H9 (cell line): ENCODE data around the gene PLXNA2. TPM values are rescaled to one million over a fixed set of nuclear protein-coding genes. Genes with fewer than 3 reads are reported as not detected.

Experiments used
- DNase-seq: peaks from one replicate; pipeline ENCODE4 v3.0.0-alpha.2; 2017
- H2AFZ ChIP-seq: one replicate; pipeline ENCODE4 v1.6.1; 2013; ENCODE audit warnings: mild to moderate bottlenecking, low read length, control low read depth, moderate library complexity
- H2AK5ac ChIP-seq: 2 replicates; pipeline ENCODE4 v1.6.1; 2013; ENCODE audit warnings: low read length, control low read depth, mixed read lengths; ENCODE audit not compliant: insufficient read length
- H2BK120ac ChIP-seq: one replicate; pipeline ENCODE4 v1.6.1; 2013; ENCODE audit warnings: low read depth, mild to moderate bottlenecking, low read length, control low read depth, inconsistent platforms; ENCODE audit not compliant: poor library complexity, severe bottlenecking
- H2BK12ac ChIP-seq: 2 replicates; pipeline ENCODE4 v1.6.1; 2013; ENCODE audit warnings: low read length, control low read depth, mixed read lengths, low read depth; ENCODE audit not compliant: insufficient read length
- H2BK15ac ChIP-seq: 2 replicates; pipeline ENCODE4 v1.6.1; 2013; ENCODE audit warnings: low read depth, low read length, control low read depth
- H2BK20ac ChIP-seq: one replicate; pipeline ENCODE4 v1.6.1; 2013; ENCODE audit warnings: low read depth, mild to moderate bottlenecking, low read length, control low read depth, inconsistent platforms; ENCODE audit not compliant: poor library complexity, severe bottlenecking
- H2BK5ac ChIP-seq: 2 replicates; pipeline ENCODE4 v1.6.1; 2013; ENCODE audit warnings: low read length, control low read depth, mixed read lengths; ENCODE audit not compliant: insufficient read length
- H3K14ac ChIP-seq: 2 replicates; pipeline ENCODE4 v1.6.1; 2013; ENCODE audit warnings: low read length, control low read depth; ENCODE audit not compliant: insufficient read depth
- H3K18ac ChIP-seq: 2 replicates; pipeline ENCODE4 v1.6.1; 2013; ENCODE audit warnings: low read depth, mild to moderate bottlenecking, mixed read lengths, low read length, control low read depth; ENCODE audit not compliant: insufficient read length
- H3K23ac ChIP-seq: 2 replicates; pipeline ENCODE4 v1.6.1; 2013; ENCODE audit warnings: low read length, control low read depth, mixed read lengths, low read depth; ENCODE audit not compliant: insufficient read length
- H3K23me2 ChIP-seq: 2 replicates; pipeline ENCODE4 v1.6.1; 2013; ENCODE audit warnings: low read depth, mild to moderate bottlenecking, mixed read lengths, low read length, control low read depth; ENCODE audit not compliant: insufficient read length, poor library complexity, severe bottlenecking
- H3K27ac ChIP-seq: 2 replicates; pipeline ENCODE4 v1.5.1; 2013; ENCODE audit warnings: low read length, control low read depth, mixed read lengths, low read depth; ENCODE audit not compliant: insufficient read length
- H3K27me3 ChIP-seq: 2 replicates; pipeline ENCODE4 v1.6.1; 2013; ENCODE audit warnings: low read length, control low read depth, inconsistent platforms; ENCODE audit not compliant: insufficient read depth
- H3K4ac ChIP-seq: 2 replicates; pipeline ENCODE4 v1.6.1; 2013; ENCODE audit warnings: low read depth, mild to moderate bottlenecking, control low read depth, inconsistent platforms, low read length, moderate library complexity
- H3K4me1 ChIP-seq: 2 replicates; pipeline ENCODE4 v1.6.1; 2013; ENCODE audit warnings: low read length, control low read depth, inconsistent platforms; ENCODE audit not compliant: insufficient read depth
- H3K4me2 ChIP-seq: 2 replicates; pipeline ENCODE4 v1.6.1; 2013; ENCODE audit warnings: low read length, control low read depth, mixed read lengths; ENCODE audit not compliant: insufficient read length, insufficient read depth
- H3K56ac ChIP-seq: 2 replicates; pipeline ENCODE4 v1.6.1; 2013; ENCODE audit warnings: low read depth, mild to moderate bottlenecking, mixed read lengths, low read length, control low read depth; ENCODE audit not compliant: insufficient read length
- H3K79me1 ChIP-seq: 2 replicates; pipeline ENCODE4 v1.6.1; 2013; ENCODE audit warnings: low read depth, mild to moderate bottlenecking, moderate library complexity, low read length, control low read depth, inconsistent platforms; ENCODE audit not compliant: insufficient read depth, poor library complexity, severe bottlenecking
- H3K79me2 ChIP-seq: 2 replicates; pipeline ENCODE4 v1.6.1; 2013; ENCODE audit warnings: low read length, control low read depth, inconsistent platforms; ENCODE audit not compliant: insufficient read depth
- H3K9ac ChIP-seq: 2 replicates; pipeline ENCODE4 v1.6.1; 2013; ENCODE audit warnings: low read length, control low read depth, mixed read lengths; ENCODE audit not compliant: insufficient read length; ENCODE audit errors: extremely low read depth
- H3K9me3 ChIP-seq: one replicate; pipeline ENCODE4 v1.6.1; 2013; ENCODE audit warnings: low read depth, low read length, inconsistent platforms; ENCODE audit not compliant: control insufficient read depth
- H3T11ph ChIP-seq: one replicate; pipeline ENCODE4 v1.6.1; 2013; ENCODE audit warnings: mild to moderate bottlenecking, low read length, control low read depth, inconsistent platforms
- H4K20me1 ChIP-seq: one replicate; pipeline ENCODE4 v1.6.1; 2013; ENCODE audit not compliant: control insufficient read depth, insufficient read length, insufficient read depth
- H4K5ac ChIP-seq: 2 replicates; pipeline ENCODE4 v1.6.1; 2013; ENCODE audit warnings: low read depth, mild to moderate bottlenecking, mixed read lengths, low read length, control low read depth; ENCODE audit not compliant: insufficient read length
- H4K8ac ChIP-seq: replicated peaks from 2 replicates; pipeline ENCODE4 v1.6.1; 2013; ENCODE audit warnings: low read length, control low read depth, mixed read lengths, low read depth; ENCODE audit not compliant: insufficient read length
- H4K91ac ChIP-seq: 2 replicates; pipeline ENCODE4 v1.6.1; 2013; ENCODE audit warnings: low read depth, mild to moderate bottlenecking, moderate library complexity, mixed read lengths, low read length, control low read depth; ENCODE audit not compliant: insufficient read length
- H3K27ac Mint-ChIP-seq, 3 experiments: 2 replicates in 2 of 3; 3 replicates in 1 of 3; pipeline ENCODE4 v1.8.0; 2020 to 2021; ENCODE audit warnings: mixed read lengths in 3 of 3, mild to moderate bottlenecking in 1 of 3, moderate library complexity in 1 of 3
- H3K27me3 Mint-ChIP-seq: 2 replicates; pipeline ENCODE4 v1.8.0; 2021; ENCODE audit warnings: low read depth, mild to moderate bottlenecking, moderate library complexity, mixed read lengths
- H3K36me3 Mint-ChIP-seq, 3 experiments: 2 replicates in 2 of 3; 3 replicates in 1 of 3; pipeline ENCODE4 v1.8.0; 2020 to 2021; ENCODE audit warnings: low read depth in 3 of 3, mixed read lengths in 3 of 3; ENCODE audit not compliant: insufficient read depth in 1 of 3
- H3K4me1 Mint-ChIP-seq, 2 experiments: 2 replicates each; pipeline ENCODE4 v1.8.0; 2020; ENCODE audit warnings: mixed read lengths in 2 of 2
- H3K4me3 Mint-ChIP-seq, 2 experiments: 2 replicates in 1 of 2; 3 replicates in 1 of 2; pipeline ENCODE4 v1.8.0; 2020 to 2021; ENCODE audit warnings: mild to moderate bottlenecking in 2 of 2, mixed read lengths in 2 of 2, moderate library complexity in 1 of 2
- H3K9me3 Mint-ChIP-seq, 2 experiments: 2 replicates in 1 of 2; 3 replicates in 1 of 2; pipeline ENCODE4 v1.8.0; 2020; ENCODE audit warnings: mild to moderate bottlenecking in 2 of 2, mixed read lengths in 2 of 2, moderate library complexity in 1 of 2
- CTCF ChIP-seq: fragments of 200-600 bp; sonication (generic); conservative IDR thresholded peaks from 3 replicates; pipeline ENCODE4 v1.8.0; 2021; ENCODE audit warnings: antibody characterized with exemption, mild to moderate bottlenecking
- WGBS: extraction: QIAGEN DNeasy Blood & Tissue Kit; methylation state at CpG from one replicate; pipeline ENCODE4 v1.1.7; 2013; ENCODE audit warnings: missing lambda C conversion rate, low lambda C conversion rate, mixed read lengths; ENCODE audit not compliant: insufficient read length; ENCODE audit errors: extremely low coverage; 5-methylcytosine and 5-hydroxymethylcytosine counted together
- total RNA-seq: library from RNA; stranded (reverse); gene quantifications from 2 replicates; pipeline ENCODE4 v1.2.1, GENCODE V29; 2021

Gene PLXNA2
- total RNA-seq, 1 experiment from 2014 or later = 0.57 TPM

- Histone ChIP-seq H3K4me1 (peaks cover 9% of the 10 kb centered on the region; the same call in 1 of the 2 replicates), H3T11ph (no peak overlapping the region)
- no peak for TF ChIP-seq CTCF
Measured at GRCh38 chr1:208233546-208233945, 10.6 kb downstream of the PLXNA2 start.

More at GRCh38 chr1:208233546-208233945, 10.6 kb downstream of the PLXNA2 start:
- H3K18ac ChIP-seq = no peak overlapping the region
- no peaks in the 10 kb centered on the region for H4K20me1 ChIP-seq
- Mint-ChIP-seq H3K4me1 (peaks cover 61 to 69% of the 10 kb centered on the region in 2 experiments), H3K27me3 (peaks cover 28% of the 10 kb centered on the region), H3K27ac (peak overlapping the region; percentile 1 to 38 (median 9); a peak in 4 of 7 replicates), H3K36me3 (no peaks in the 10 kb centered on the region; a peak in 1 of 7 replicates), H3K4me3 (no peak overlapping the region; a peak in 1 of 5 replicates), H3K9me3 (no peaks in the 10 kb centered on the region; a peak in 1 of 5 replicates)
- no peak overlapping the region for H4K91ac ChIP-seq
- no peak overlapping the region for H2BK15ac ChIP-seq
- H3K9ac ChIP-seq = no peak overlapping the region
- no peak overlapping the region for H3K23ac ChIP-seq
- H3K27ac ChIP-seq = no peak overlapping the region
- H3K79me2 ChIP-seq = no peaks in the 10 kb centered on the region
- no peaks in the 10 kb centered on the region for H3K27me3 ChIP-seq
- H2BK5ac ChIP-seq = no peak overlapping the region
- DNase-seq = peak; percentile 77
- H3K9me3 ChIP-seq = no peaks in the 10 kb centered on the region
- H3K56ac ChIP-seq = no peak overlapping the region
- H3K4ac ChIP-seq = no peak overlapping the region
- no peak overlapping the region for H2AFZ ChIP-seq
- H4K5ac ChIP-seq = no peak overlapping the region
- H2BK20ac ChIP-seq = no peak overlapping the region
- no peak overlapping the region for H2BK120ac ChIP-seq
- H3K4me2 ChIP-seq = no peak overlapping the region
- H2AK5ac ChIP-seq = no peak overlapping the region
- H3K79me1 ChIP-seq = no peaks in the 10 kb centered on the region
- no peak overlapping the region for H4K8ac ChIP-seq
- no CpG with 5 or more reads among the region's 5 CpGs for WGBS
- no peak overlapping the region for H2BK12ac ChIP-seq
- no peaks in the 10 kb centered on the region for H3K23me2 ChIP-seq
- no peak overlapping the region for H3K14ac ChIP-seq
